HEK293T (cell line): Measurements from ENCODE around the gene KLHDC8A.

ENCODE experiments used
- ARNT ChIP-seq: fragments of 450-650 bp; IDR thresholded peaks from 2 replicates; pipeline ENCODE4 v1.6.1; 2017; ENCODE audit warnings: mild to moderate bottlenecking
- BHLHE40 ChIP-seq: fragments of 450-650 bp; IDR thresholded peaks from 2 replicates; pipeline ENCODE4 v1.6.1; 2016; ENCODE audit warnings: mild to moderate bottlenecking, moderate library complexity, borderline replicate concordance
- FOXA1 ChIP-seq: fragments of 450-650 bp; IDR thresholded peaks from 2 replicates; pipeline ENCODE4 v1.6.1; 2016; ENCODE audit warnings: mild to moderate bottlenecking
- FOXK2 ChIP-seq: fragments of 450-650 bp; IDR thresholded peaks from 2 replicates; pipeline ENCODE4 v1.6.1; 2016; ENCODE audit warnings: mild to moderate bottlenecking
- FOXM1 ChIP-seq: fragments of 450-650 bp; IDR thresholded peaks from 2 replicates; pipeline ENCODE4 v1.6.1; 2017; ENCODE audit warnings: mild to moderate bottlenecking, borderline replicate concordance
- L3MBTL2 ChIP-seq: fragments of 450-650 bp; conservative IDR thresholded peaks from 2 replicates; pipeline ENCODE4 v1.6.1; 2016; ENCODE audit warnings: mild to moderate bottlenecking
- LEF1 ChIP-seq: fragments of 450-650 bp; IDR thresholded peaks from 2 replicates; pipeline ENCODE4 v1.6.1; 2017; ENCODE audit warnings: mild to moderate bottlenecking, borderline replicate concordance
- NFRKB ChIP-seq: fragments of 450-650 bp; IDR thresholded peaks from 2 replicates; pipeline ENCODE4 v1.6.1; 2016; ENCODE audit warnings: mild to moderate bottlenecking, moderate library complexity
- SP1 ChIP-seq: fragments of 450-650 bp; IDR thresholded peaks from 2 replicates; pipeline ENCODE4 v1.6.1; 2017
- SUZ12 ChIP-seq: fragments of 450-650 bp; IDR thresholded peaks from 2 replicates; pipeline ENCODE4 v1.6.1; 2016; ENCODE audit warnings: mild to moderate bottlenecking
- TARDBP ChIP-seq: fragments of 450-650 bp; IDR thresholded peaks from 2 replicates; pipeline ENCODE4 v1.6.1; 2016
- ZNF384 ChIP-seq: fragments of 450-650 bp; IDR thresholded peaks from 2 replicates; pipeline ENCODE4 v1.6.1; 2016
- TF ChIP-seq, protein P1 (sequence below): fragments of 450-650 bp; IDR thresholded peaks from 2 replicates; pipeline ENCODE4 v1.6.1; 2016

DNA sequence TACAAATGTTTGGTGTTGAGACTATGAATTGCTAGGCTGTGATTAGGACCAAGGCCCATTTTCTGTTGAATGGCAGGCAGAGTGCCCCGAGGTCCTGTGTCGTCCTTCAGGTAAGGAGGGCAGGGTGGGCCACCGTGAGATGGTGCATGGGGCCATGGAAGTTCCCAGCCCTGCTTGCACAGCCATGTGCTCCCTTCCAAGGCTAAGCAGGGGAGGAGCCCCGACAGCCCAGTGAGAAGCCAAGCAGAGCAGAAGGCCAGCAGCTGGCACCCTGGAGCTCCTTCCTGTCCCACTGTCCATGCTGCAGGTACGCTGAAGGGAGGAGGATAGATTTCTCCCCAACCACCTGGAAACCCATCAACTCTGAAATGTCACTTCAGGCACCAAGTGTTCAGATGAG, 27.0 kb downstream of the KLHDC8A start:
- TF ChIP-seq SP1 (no peak), NFRKB (no peak), ZNF384 (no peak), TARDBP (no peak), BHLHE40 (no peak), LEF1 (no peak), ARNT (no peak), SUZ12 (no peak), FOXA1 (no peak), FOXM1 (no peak), FOXK2 (no peak), L3MBTL2 (no peak)
- TF ChIP-seq, protein P1, sequence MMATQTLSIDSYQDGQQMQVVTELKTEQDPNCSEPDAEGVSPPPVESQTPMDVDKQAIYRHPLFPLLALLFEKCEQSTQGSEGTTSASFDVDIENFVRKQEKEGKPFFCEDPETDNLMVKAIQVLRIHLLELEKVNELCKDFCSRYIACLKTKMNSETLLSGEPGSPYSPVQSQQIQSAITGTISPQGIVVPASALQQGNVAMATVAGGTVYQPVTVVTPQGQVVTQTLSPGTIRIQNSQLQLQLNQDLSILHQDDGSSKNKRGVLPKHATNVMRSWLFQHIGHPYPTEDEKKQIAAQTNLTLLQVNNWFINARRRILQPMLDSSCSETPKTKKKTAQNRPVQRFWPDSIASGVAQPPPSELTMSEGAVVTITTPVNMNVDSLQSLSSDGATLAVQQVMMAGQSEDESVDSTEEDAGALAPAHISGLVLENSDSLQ = no peak
